OCI-LY1 (cell line): ENCODE measurements around the gene AAGAB.
A peak's percentile ranks its signal among the peaks of the same experiment; 100 is the strongest.

Experiments used
- H2AFZ ChIP-seq: fragments of 200-600 bp; sonication (generic), shearing (Covaris generic); 2 replicates; pipeline ENCODE4 v1.6.0; 2014; ENCODE audit warnings: antibody characterized with exemption, mild to moderate bottlenecking, low read length
- H3F3A ChIP-seq: fragments of 200-600 bp; sonication (generic), shearing (Covaris generic); 2 replicates; pipeline ENCODE4 v1.6.0; 2014; ENCODE audit warnings: mild to moderate bottlenecking, antibody characterized with exemption, low read length, moderate library complexity; ENCODE audit not compliant: insufficient read depth
- H3K27ac ChIP-seq: fragments of 200-600 bp; sonication (generic); 2 replicates; pipeline ENCODE4 v1.5.1; 2014; ENCODE audit warnings: low read length, mixed run types, mild to moderate bottlenecking, low read depth; ENCODE audit not compliant: poor library complexity, severe bottlenecking
- H3K27me3 ChIP-seq: fragments of 200-600 bp; sonication (generic); 2 replicates; pipeline ENCODE4 v1.6.0; 2014; ENCODE audit warnings: antibody characterized with exemption, mild to moderate bottlenecking, low read length, moderate library complexity; ENCODE audit not compliant: insufficient read depth
- H3K36me3 ChIP-seq: fragments of 200-600 bp; sonication (generic); 2 replicates; pipeline ENCODE4 v1.6.1; 2014; ENCODE audit warnings: mild to moderate bottlenecking, antibody characterized with exemption, low read length, moderate library complexity, mixed read lengths; ENCODE audit not compliant: insufficient read depth
- H3K4me1 ChIP-seq: fragments of 200-600 bp; sonication (generic); 2 replicates; pipeline ENCODE4 v1.5.1; 2014; ENCODE audit warnings: mild to moderate bottlenecking, low read length, moderate library complexity; ENCODE audit not compliant: insufficient read depth, severe bottlenecking
- H3K4me2 ChIP-seq: fragments of 200-600 bp; sonication (generic), shearing (Covaris generic); 2 replicates; pipeline ENCODE4 v1.6.1; 2014; ENCODE audit warnings: low read length
- H3K4me3 ChIP-seq: fragments of 200-600 bp; sonication (generic); 2 replicates; pipeline ENCODE4 v1.5.1; 2014; ENCODE audit warnings: low read length, low read depth, mild to moderate bottlenecking, mixed read lengths; ENCODE audit not compliant: poor library complexity, severe bottlenecking
- H3K79me2 ChIP-seq: fragments of 200-600 bp; shearing (Covaris generic); 2 replicates; pipeline ENCODE4 v1.6.1; 2016; ENCODE audit warnings: mixed run types, low read length, mixed read lengths; ENCODE audit not compliant: insufficient read depth
- H3K9ac ChIP-seq: fragments of 200-600 bp; sonication (generic), shearing (Covaris generic); 2 replicates; pipeline ENCODE4 v1.6.1; 2014; ENCODE audit warnings: mild to moderate bottlenecking, low read length, mixed read lengths
- H3K9me2 ChIP-seq: fragments of 200-600 bp; sonication (generic), shearing (Covaris generic); 2 replicates; pipeline ENCODE4 v1.6.1; 2014; ENCODE audit warnings: low read depth, mild to moderate bottlenecking, low read length, mixed read lengths
- H3K9me3 ChIP-seq: fragments of 200-600 bp; shearing (Covaris generic); 2 replicates; pipeline ENCODE4 v1.6.1; 2014; ENCODE audit warnings: low read length, mixed read lengths
- H4K20me1 ChIP-seq: fragments of 200-600 bp; sonication (generic), shearing (Covaris generic); 2 replicates; pipeline ENCODE4 v1.6.0; 2016; ENCODE audit warnings: mild to moderate bottlenecking, low read length; ENCODE audit not compliant: insufficient read depth
- CTCF ChIP-seq: fragments of 200-600 bp; sonication (generic), shearing (Covaris generic); IDR thresholded peaks from 2 replicates; pipeline ENCODE4 v1.5.1; 2017; ENCODE audit warnings: mild to moderate bottlenecking, antibody characterized with exemption, low read length, moderate library complexity, mixed read lengths
- EZH2 ChIP-seq: fragments of 200-600 bp; sonication (generic), shearing (Covaris generic); IDR thresholded peaks from 2 replicates; pipeline ENCODE4 v1.8.0; 2017; ENCODE audit warnings: borderline replicate concordance, mixed run types, mild to moderate bottlenecking, antibody characterized with exemption, low read length, moderate library complexity, mixed read lengths

The AAGAB gene

DNA sequence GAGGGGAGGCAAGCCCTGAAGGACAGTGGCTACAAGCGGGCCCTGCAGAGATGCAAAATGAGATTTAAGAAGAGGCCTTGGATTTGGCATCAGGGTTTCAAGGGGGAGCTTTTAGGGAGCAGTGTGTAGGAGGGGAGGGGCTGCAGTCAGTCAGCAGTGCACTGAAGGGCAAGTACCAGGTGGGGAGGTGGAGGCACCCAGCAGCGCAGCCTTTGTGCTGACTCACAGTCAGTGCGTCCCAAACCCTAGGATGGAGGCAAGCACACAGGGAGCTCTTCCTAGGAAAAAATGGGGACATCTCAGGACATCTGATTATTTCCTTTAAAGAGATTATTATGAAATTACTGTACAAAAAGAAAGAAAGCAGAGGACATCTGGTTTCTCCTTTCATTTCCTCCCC is 80.0 kb downstream of the AAGAB start:
- no peak overlapping the region for H3K9ac ChIP-seq
- no peaks in the 10 kb centered on the region for H4K20me1 ChIP-seq
- H3K27me3 ChIP-seq, result no peaks in the 10 kb centered on the region
- no peak overlapping the region for H2AFZ ChIP-seq
- H3K4me1 ChIP-seq, result peaks cover 7% of the 10 kb centered on the region
- no peak overlapping the region for H3K4me2 ChIP-seq
- no peaks in the 10 kb centered on the region for H3K79me2 ChIP-seq
- H3K9me2 ChIP-seq, result no peaks in the 10 kb centered on the region
- TF ChIP-seq CTCF, result no peak
- no peak for TF ChIP-seq EZH2
- H3K36me3 ChIP-seq, result peaks cover 75% of the 10 kb centered on the region
- H3K9me3 ChIP-seq, result no peaks in the 10 kb centered on the region
- H3K4me3 ChIP-seq, result no peak overlapping the region
- H3K27ac ChIP-seq, result peak overlapping the region; percentile 19
- H3F3A ChIP-seq, result no peaks in the 10 kb centered on the region

DNA sequence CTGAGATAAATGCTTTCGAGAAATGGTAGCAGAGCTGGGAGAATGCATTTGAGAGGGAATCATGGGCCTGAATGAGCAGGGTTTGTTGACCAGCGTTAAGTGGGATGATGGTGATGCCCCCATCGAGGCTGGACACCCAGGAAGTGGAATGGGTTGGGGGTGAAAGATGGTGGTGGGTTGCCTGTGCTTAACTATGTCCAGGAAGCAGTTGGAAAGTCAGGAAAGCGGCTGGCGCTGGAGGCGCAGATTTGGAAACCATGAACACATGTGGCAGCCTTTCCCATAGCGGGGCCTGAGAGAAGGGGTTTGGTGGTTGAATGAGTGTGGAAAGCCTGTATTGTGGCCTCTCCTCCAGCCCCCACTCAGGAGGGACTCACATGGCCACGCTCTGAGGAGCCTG is 80.7 kb downstream of the AAGAB start:
- no peaks in the 10 kb centered on the region for H3K79me2 ChIP-seq
- no peak overlapping the region for H3K4me2 ChIP-seq
- H2AFZ ChIP-seq, result no peak overlapping the region
- H3K9me3 ChIP-seq, result no peaks in the 10 kb centered on the region
- peak overlapping the region; percentile 19 for H3K27ac ChIP-seq
- H3K4me1 ChIP-seq, result peaks cover 7% of the 10 kb centered on the region
- no peak overlapping the region for H3K4me3 ChIP-seq
- H3K9ac ChIP-seq, result no peak overlapping the region
- no peaks in the 10 kb centered on the region for H3K9me2 ChIP-seq
- H3F3A ChIP-seq, result no peaks in the 10 kb centered on the region
- no peak for TF ChIP-seq CTCF
- no peak for TF ChIP-seq EZH2
- peaks cover 76% of the 10 kb centered on the region for H3K36me3 ChIP-seq
- no peaks in the 10 kb centered on the region for H3K27me3 ChIP-seq
- no peaks in the 10 kb centered on the region for H4K20me1 ChIP-seq

GRCh38 chr15:67173005-67173404 is 81.5 kb downstream of the AAGAB start:
- Histone ChIP-seq H3K27me3 (no peaks in the 10 kb centered on the region), H3K9me3 (no peaks in the 10 kb centered on the region), H3K27ac (no peak overlapping the region), H3K9ac (no peak overlapping the region), H3K4me3 (no peak overlapping the region), H3K36me3 (peaks cover 76% of the 10 kb centered on the region), H2AFZ (no peak overlapping the region), H4K20me1 (no peaks in the 10 kb centered on the region), H3K4me1 (peaks cover 7% of the 10 kb centered on the region), H3K79me2 (no peaks in the 10 kb centered on the region), H3K4me2 (no peak overlapping the region), H3F3A (no peaks in the 10 kb centered on the region), H3K9me2 (no peaks in the 10 kb centered on the region)
- TF ChIP-seq EZH2, result no peak
- no peak for TF ChIP-seq CTCF
